Measurements from ENCODE around the gene WNT4.

WNT4 gene

GRCh38 chr1:22104865-22105437 is 37.9 kb downstream of the WNT4 start:
- POLR2A ChIA-PET: no interaction called here
- CTCF ChIA-PET: interaction anchor here (0.7 to 1.4 kb wide), 5 partner anchors 11 to 657 kb away, joined by 3 to 6 read pairs (median 4); no protein-coding TSS in a partner anchor
- no peak for DNase-seq (ENCODE audit: extremely low spot score)
- no peak for TF ChIP-seq ZNF384 (IDR thresholded peaks at IDR 0.05)

- DNase-seq (ENCODE audit: extremely low spot score): no peak
- TF ChIP-seq ELF4 (IDR thresholded peaks at IDR 0.05): no peak
- TF ChIP-seq BHLHE40 (IDR thresholded peaks at IDR 0.05; ENCODE audit: borderline replicate concordance): no peak
- no peak for TF ChIP-seq PKNOX1 (IDR thresholded peaks at IDR 0.05)
- TF ChIP-seq FOXK2 (IDR thresholded peaks at IDR 0.05): no peak
- no peak for TF ChIP-seq HDGF (IDR thresholded peaks at IDR 0.05; ENCODE audit: borderline replicate concordance)
- TF ChIP-seq LEF1 (IDR thresholded peaks at IDR 0.05; ENCODE audit: borderline replicate concordance): no peak
- CTCF ChIA-PET: no interaction called here
- POLR2A ChIA-PET: no interaction called here
Measured at GRCh38 chr1:22104094-22104493, 38.8 kb downstream of the WNT4 start.

GRCh38 chr1:22102746-22103145 is 40.2 kb downstream of the WNT4 start:
- no peak for DNase-seq (ENCODE audit: extremely low spot score)
- TF ChIP-seq BHLHE40 (IDR thresholded peaks at IDR 0.05; ENCODE audit: borderline replicate concordance): no peak
- TF ChIP-seq FOXK2 (IDR thresholded peaks at IDR 0.05): no peak
- no peak for TF ChIP-seq TARDBP (IDR thresholded peaks at IDR 0.05)
- no peak for TF ChIP-seq FOXM1 (IDR thresholded peaks at IDR 0.05; ENCODE audit: borderline replicate concordance)
- TF ChIP-seq NFRKB (IDR thresholded peaks at IDR 0.05): no peak
- TF ChIP-seq ELF4 (IDR thresholded peaks at IDR 0.05): no peak
- no peak for TF ChIP-seq HDGF (IDR thresholded peaks at IDR 0.05; ENCODE audit: borderline replicate concordance)
- no peak for TF ChIP-seq L3MBTL2 (conservative IDR thresholded peaks at IDR 0.05)
- no peak for TF ChIP-seq CTBP1 (IDR thresholded peaks at IDR 0.05; ENCODE audit: borderline replicate concordance)
- no peak for TF ChIP-seq ARNT (IDR thresholded peaks at IDR 0.05)
- TF ChIP-seq FOXA1 (IDR thresholded peaks at IDR 0.05): no peak
- CTCF ChIA-PET: interaction anchor here (0.6 kb wide), 1 partner anchor 507 kb away, joined by 3 read pairs; no protein-coding TSS in a partner anchor
- POLR2A ChIA-PET: no interaction called here

- no peak for DNase-seq (ENCODE audit: extremely low spot score)
- POLR2A ChIA-PET: no interaction called here
- CTCF ChIA-PET: interaction anchor here (1.4 kb wide), 1 partner anchor 11 kb away, joined by 4 read pairs; no protein-coding TSS in a partner anchor
- TF ChIP-seq FOXM1 (IDR thresholded peaks at IDR 0.05; ENCODE audit: borderline replicate concordance) (no peak), ZNF384 (IDR thresholded peaks at IDR 0.05) (no peak), SUZ12 (IDR thresholded peaks at IDR 0.05) (no peak), SP1 (IDR thresholded peaks at IDR 0.05) (no peak), BHLHE40 (IDR thresholded peaks at IDR 0.05; ENCODE audit: borderline replicate concordance) (no peak), FOXA1 (IDR thresholded peaks at IDR 0.05) (no peak), FOXK2 (IDR thresholded peaks at IDR 0.05) (no peak), TARDBP (IDR thresholded peaks at IDR 0.05) (no peak), L3MBTL2 (conservative IDR thresholded peaks at IDR 0.05) (no peak), LEF1 (IDR thresholded peaks at IDR 0.05; ENCODE audit: borderline replicate concordance) (no peak), CTBP1 (IDR thresholded peaks at IDR 0.05; ENCODE audit: borderline replicate concordance) (no peak), NFRKB (IDR thresholded peaks at IDR 0.05) (no peak)
Measured at GRCh38 chr1:22101995-22102394, 40.9 kb downstream of the WNT4 start.

GRCh38 chr1:22101199-22101598 is 41.7 kb downstream of the WNT4 start:
- TF ChIP-seq NFRKB (IDR thresholded peaks at IDR 0.05) (no peak), LEF1 (IDR thresholded peaks at IDR 0.05; ENCODE audit: borderline replicate concordance) (no peak), FOXM1 (IDR thresholded peaks at IDR 0.05; ENCODE audit: borderline replicate concordance) (no peak), SP1 (IDR thresholded peaks at IDR 0.05) (no peak), SUZ12 (IDR thresholded peaks at IDR 0.05) (no peak), HDGF (IDR thresholded peaks at IDR 0.05; ENCODE audit: borderline replicate concordance) (no peak), BHLHE40 (IDR thresholded peaks at IDR 0.05; ENCODE audit: borderline replicate concordance) (no peak), TARDBP (IDR thresholded peaks at IDR 0.05) (no peak), ZNF384 (IDR thresholded peaks at IDR 0.05) (no peak), ARNT (IDR thresholded peaks at IDR 0.05) (no peak), L3MBTL2 (conservative IDR thresholded peaks at IDR 0.05) (no peak), CTBP1 (IDR thresholded peaks at IDR 0.05; ENCODE audit: borderline replicate concordance) (no peak), FOXK2 (IDR thresholded peaks at IDR 0.05) (no peak), PKNOX1 (IDR thresholded peaks at IDR 0.05) (no peak)
- ChIA-PET POLR2A (no interaction called here), CTCF (interaction anchor here (1.4 kb wide), 1 partner anchor 10 kb away, joined by 4 read pairs; no protein-coding TSS in a partner anchor)
- no peak for DNase-seq (ENCODE audit: extremely low spot score)

GRCh38 chr1:22100168-22100567 is 42.7 kb downstream of the WNT4 start:
- DNase-seq (ENCODE audit: extremely low spot score): no peak
- CTCF ChIA-PET: no interaction called here
- POLR2A ChIA-PET: no interaction called here
- no peak for TF ChIP-seq NFRKB (IDR thresholded peaks at IDR 0.05)
- TF ChIP-seq TARDBP (IDR thresholded peaks at IDR 0.05): no peak
- TF ChIP-seq ZNF384 (IDR thresholded peaks at IDR 0.05): no peak
- no peak for TF ChIP-seq FOXA1 (IDR thresholded peaks at IDR 0.05)

GRCh38 chr1:22098752-22099151 is 44.1 kb downstream of the WNT4 start:
- CTCF ChIA-PET: interaction anchor here (0.6 kb wide), 1 partner anchor 1080 kb away, joined by 3 read pairs; no protein-coding TSS in a partner anchor
- POLR2A ChIA-PET: no interaction called here

More at GRCh38 chr1:22098752-22099151, 44.1 kb downstream of the WNT4 start:
- no peak for DNase-seq (ENCODE audit: extremely low spot score)
- TF ChIP-seq TARDBP (IDR thresholded peaks at IDR 0.05) (no peak), HDGF (IDR thresholded peaks at IDR 0.05; ENCODE audit: borderline replicate concordance) (no peak), FOXK2 (IDR thresholded peaks at IDR 0.05) (no peak), L3MBTL2 (conservative IDR thresholded peaks at IDR 0.05) (no peak), NFRKB (IDR thresholded peaks at IDR 0.05) (no peak), SP1 (IDR thresholded peaks at IDR 0.05) (no peak), SUZ12 (IDR thresholded peaks at IDR 0.05) (no peak), PKNOX1 (IDR thresholded peaks at IDR 0.05) (no peak)

Data from HEK293T (cell line).